ENCODE results near the gene GDF11.

GDF11 gene

GRCh38 chr12:55742719-55743405, at the start of gene GDF11:
GDF11 (plus strand) TSS chr12:55743122; CDS start chr12:55743317, 195 bp downstream.
- DNase-seq (ENCODE audit: low read depth): peak; percentile 70

GRCh38 chr12:55693323-55694187, 49.4 kb upstream of the GDF11 start:
- no peak for DNase-seq (ENCODE audit: low read depth)

GRCh38 chr12:55694188-55694515, 48.8 kb upstream of the GDF11 start:
- DNase-seq (ENCODE audit: low read depth): no peak

GRCh38 chr12:55694651-55695050, 48.3 kb upstream of the GDF11 start:
- no peak for DNase-seq (ENCODE audit: low read depth)

- DNase-seq (ENCODE audit: low read depth): no peak
These were observed 47.6 kb upstream of the GDF11 start for GRCh38 chr12:55695349-55695748.

- DNase-seq (ENCODE audit: low read depth): no peak
These were observed 46.8 kb upstream of the GDF11 start for GRCh38 chr12:55696141-55696540.

- DNase-seq (ENCODE audit: low read depth): no peak
These were observed 46.0 kb upstream of the GDF11 start for GRCh38 chr12:55696796-55697462.

GRCh38 chr12:55697686-55698085, 45.2 kb upstream of the GDF11 start:
- no peak for DNase-seq (ENCODE audit: low read depth)

GRCh38 chr12:55698241-55698955, 44.5 kb upstream of the GDF11 start:
- DNase-seq (ENCODE audit: low read depth): no peak

- no peak for DNase-seq (ENCODE audit: low read depth)
These were observed 44.0 kb upstream of the GDF11 start for GRCh38 chr12:55698965-55699364.

GRCh38 chr12:55699471-55700055, 43.4 kb upstream of the GDF11 start:
- DNase-seq (ENCODE audit: low read depth): no peak

GRCh38 chr12:55700255-55701018, 42.5 kb upstream of the GDF11 start:
- DNase-seq (ENCODE audit: low read depth): no peak

GRCh38 chr12:55702861-55703260, 40.1 kb upstream of the GDF11 start:
- no peak for DNase-seq (ENCODE audit: low read depth)

- no peak for DNase-seq (ENCODE audit: low read depth)
These were observed 39.6 kb upstream of the GDF11 start for GRCh38 chr12:55703288-55703687.

- DNase-seq (ENCODE audit: low read depth): no peak
These were observed 38.8 kb upstream of the GDF11 start for GRCh38 chr12:55703901-55704761.

- DNase-seq (ENCODE audit: low read depth): no peak
These were observed 37.9 kb upstream of the GDF11 start for GRCh38 chr12:55704824-55705718.

GRCh38 chr12:55705782-55706402, 37.0 kb upstream of the GDF11 start:
- no peak for DNase-seq (ENCODE audit: low read depth)

- DNase-seq (ENCODE audit: low read depth): no peak
These were observed 36.2 kb upstream of the GDF11 start for GRCh38 chr12:55706568-55707218.

Data from activated T-cell treated with anti-CD3 and anti-CD28 coated beads for 48 hours (primary cell).